GM11168 (cell line): ENCODE data around the gene PTGES2.
"Not testable (repeated sequence)": the region's sequence is repeated elsewhere in the genome, so short reads cannot be mapped to it uniquely, and the experiment has no call there.

Source experiments
- in situ Hi-C: fragments of 300-500 bp; cut with MboI; formaldehyde crosslinking; loops from one replicate; pipeline ENCODE4 v1.12.0; 2022; ENCODE audit warnings: low sequenced_read_pairs; ENCODE audit not compliant: unreplicated experiment

Gene PTGES2

DNA sequence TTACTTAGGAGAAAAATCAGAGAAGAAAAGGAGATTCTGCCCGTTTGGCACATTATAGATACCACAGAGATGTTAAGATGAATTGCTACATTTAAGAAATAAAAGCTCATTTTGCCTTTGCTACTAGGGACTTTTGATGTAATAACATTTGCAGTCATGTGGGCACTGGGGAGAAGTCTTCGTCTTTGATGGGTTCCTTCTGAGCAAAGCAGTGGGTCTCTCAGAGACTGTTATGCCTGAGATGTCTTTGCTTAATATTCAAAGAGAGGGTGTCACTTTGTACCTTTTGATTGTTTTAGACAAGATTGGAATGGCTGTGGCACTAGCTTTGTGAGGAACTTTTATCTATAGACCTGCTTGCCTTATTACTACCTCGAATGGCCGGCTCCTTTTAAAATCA, 34.5 kb downstream of the PTGES2 start:
- in situ Hi-C loops = no loop called here

DNA sequence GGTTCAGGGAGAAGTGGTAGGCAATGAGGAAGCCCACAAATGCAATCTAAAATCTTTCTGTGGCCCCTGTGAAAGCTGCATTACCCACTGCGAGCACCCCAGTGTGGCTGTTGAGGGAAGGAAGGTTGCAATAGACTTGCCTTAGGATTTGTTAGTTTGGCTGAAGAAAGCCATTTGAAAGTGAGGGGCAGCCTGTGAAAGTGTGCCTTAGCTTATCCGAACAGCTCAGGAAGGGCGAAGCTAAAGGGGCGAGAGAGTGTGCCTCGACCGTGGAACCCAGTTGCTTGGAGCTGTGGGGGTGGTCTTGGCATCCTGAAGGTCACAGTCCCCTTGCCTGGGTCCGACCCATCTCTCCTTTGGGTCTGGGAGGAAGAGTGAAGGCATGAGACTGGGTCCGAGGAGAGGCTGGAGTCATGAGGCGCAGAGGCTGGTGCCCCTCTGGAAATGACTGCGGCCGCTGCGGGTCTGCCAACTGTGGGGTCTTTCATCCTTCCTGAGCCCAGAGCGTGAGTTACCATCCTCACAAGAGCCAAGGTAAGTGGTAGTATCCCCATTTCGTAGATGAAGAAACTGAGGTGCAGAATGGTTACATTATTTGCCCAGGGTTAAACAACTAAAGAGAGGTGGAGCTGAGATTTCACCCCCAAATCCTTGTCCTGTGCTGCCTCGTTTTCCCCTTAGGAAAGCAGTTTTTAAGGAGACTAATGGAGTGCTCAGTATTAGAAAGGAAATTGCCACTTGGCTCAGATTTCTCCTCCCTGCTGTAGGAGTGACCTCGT, 35.1 kb downstream of the PTGES2 start:
- in situ Hi-C loops = no loop called here

DNA sequence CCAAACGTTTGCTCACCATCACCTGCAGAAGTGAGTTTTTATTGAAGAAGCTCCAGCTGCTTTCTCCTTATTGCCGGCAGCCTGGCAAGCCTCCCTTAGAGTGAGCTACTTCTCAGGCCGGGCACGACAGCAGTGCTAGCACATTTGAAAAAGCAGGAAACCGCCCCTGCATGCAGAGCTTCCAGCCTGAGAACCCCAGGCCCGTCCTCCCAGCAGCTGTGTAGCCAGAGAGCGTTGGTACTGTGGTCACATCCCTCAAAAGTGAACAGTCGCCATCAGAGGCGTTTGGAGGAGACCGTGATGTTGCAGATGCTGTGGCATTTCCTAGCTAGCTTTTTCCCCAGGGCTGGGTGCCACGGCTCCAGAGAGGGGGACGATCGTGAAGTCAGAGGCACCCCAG, 36.0 kb downstream of the PTGES2 start:
- in situ Hi-C loops = no loop called here

DNA sequence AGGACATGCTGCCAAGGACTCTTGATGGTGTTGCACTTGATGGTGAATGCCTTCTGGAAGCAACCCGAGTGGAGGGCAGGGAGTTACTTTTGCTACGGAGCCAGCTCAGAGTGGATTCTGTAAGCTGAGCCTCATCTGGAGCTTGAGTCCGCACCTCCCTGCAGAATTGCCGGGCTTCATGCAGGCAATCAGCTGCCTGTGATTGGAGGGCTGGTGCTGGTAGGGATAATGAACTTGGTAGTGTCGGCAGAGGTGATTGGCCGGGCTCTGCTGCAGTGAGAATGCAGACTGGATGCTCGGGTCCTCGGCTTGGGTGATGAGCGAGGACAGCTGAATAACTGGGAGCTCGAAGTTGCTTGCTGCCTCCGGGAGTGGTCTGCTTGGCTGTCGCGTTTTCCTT, 36.4 kb downstream of the PTGES2 start:
- in situ Hi-C loops = no loop called here

DNA sequence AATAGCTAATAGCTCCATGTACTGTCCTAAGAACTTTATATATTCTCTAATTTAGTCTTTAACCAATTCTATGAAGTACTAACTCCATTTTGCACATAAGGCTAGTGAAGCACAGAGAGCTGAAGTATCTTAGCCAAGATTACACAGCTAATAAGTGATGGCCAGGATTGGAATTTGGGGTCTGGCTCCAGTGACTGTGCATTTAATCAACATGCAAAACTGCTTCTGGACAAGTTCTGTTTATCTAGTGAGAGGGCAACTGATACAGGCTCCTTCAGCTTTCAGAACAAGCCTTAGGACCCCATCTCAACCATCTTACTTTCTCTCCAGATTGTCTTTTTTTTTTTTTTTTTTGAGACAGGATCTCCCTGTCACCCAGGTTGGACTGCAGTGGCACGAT, 38.2 kb downstream of the PTGES2 start:
- in situ Hi-C loops = no loop called here

DNA sequence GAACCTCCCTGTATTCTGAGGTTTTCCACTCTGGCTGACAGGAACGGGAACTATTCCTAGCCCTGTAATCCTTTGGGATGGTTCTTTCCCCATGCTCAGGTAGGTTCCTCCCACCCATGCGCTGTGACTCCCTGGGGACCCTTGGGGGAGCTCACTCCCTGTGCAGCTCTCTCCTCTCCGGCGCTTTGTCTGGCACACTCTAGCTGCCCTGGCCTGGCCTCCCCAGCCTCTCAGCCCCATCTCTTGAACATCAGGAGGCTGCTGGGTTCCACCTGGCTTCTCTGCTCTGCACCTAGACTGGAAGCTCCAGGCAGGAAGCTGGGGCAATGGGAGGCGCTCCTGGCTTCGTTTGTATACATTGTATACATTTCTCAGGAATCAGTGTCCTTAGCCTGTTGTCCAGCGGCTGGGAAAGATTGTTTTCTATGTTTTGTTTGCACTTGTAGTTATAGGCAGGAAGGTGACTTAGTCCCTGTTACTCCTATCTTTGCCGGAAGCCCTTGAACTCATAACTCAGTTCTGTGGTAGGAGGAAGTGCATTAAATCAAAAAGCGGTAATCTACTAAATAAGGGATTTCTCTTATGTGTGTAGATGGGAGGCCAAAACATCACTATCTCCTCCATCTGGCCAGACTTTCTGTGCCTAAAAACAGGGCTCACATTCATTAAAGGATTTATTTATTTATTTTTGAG, 39.1 kb downstream of the PTGES2 start:
- in situ Hi-C loops = no loop called here

DNA sequence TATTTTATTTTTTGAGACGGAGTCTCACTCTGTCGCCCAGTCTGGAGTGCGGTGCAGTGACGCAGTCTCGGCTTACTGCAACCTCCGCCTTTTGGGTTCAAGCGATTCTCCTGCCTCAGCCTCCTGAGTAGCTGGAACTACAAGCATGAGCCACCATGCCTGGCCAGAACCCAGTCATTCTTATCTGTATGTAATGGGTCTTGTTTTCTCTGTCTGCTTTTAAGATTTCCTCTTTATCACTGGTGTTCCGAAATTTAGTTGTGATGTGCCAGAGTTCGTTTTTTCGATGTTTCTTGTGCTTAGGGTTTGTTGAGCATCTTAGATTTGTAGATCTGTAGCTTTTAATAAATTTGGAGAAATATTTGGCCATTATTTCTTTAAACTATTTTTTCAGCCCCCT, 40.3 kb downstream of the PTGES2 start:
- in situ Hi-C loops = no loop called here

DNA sequence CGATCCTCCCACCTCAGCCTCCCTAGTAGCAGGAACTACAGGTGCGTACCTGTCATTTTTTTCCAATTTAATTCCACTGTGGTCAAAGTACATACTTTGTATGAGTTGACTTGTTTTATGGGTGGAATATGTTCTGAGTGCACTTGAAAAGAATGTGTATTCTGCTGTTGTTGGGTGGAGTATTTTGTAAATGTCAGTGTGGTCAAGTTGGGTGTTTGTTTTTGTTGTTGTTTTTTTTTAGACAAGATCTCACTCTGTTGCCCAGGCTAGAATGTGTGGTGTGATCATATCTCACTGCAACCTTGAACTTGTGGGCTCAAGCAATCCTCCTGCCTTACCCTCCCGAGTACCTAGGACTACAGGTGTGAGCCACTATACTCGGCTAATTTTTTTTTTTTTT, 41.6 kb downstream of the PTGES2 start:
- in situ Hi-C loops = no loop called here

DNA sequence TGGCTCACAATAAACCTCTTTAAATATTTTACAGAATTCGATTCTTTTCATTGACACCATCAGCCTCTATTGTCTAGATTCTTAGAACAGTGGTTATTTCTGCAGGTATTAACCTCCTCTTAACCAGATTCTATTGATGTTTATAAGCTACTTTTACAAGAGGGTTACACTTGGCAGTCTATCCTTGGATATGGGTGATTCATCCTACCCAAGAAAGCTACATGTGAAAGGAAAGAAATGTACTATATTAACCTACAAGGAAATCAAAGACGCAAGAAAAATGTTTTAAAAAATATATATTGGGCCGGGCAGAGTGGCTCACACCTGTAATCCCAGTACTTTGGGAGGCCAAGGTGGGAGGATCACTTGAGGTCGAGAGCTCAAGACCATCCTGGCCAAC, 42.8 kb downstream of the PTGES2 start:
- in situ Hi-C loops = no loop called here

DNA sequence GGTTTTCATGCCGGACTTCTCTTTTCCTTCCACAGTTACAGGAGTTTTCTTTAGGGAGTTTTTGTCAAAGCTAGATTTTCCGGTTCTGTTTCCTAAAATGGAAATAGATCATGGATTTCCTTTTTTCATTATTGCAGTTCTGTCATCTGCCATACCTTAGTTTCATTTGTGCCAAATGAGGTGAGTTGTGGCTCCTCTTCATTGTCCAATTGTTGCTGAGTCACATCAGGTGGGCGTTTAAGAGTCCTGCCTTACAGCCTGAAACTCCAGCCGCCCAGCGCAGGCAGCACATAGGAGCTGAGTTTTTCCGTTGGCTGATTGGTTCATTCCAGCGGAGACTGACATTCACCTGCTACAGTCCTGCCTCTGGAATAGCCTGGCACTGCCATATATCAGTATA, 45.4 kb downstream of the PTGES2 start:
- in situ Hi-C loops = no loop called here

DNA sequence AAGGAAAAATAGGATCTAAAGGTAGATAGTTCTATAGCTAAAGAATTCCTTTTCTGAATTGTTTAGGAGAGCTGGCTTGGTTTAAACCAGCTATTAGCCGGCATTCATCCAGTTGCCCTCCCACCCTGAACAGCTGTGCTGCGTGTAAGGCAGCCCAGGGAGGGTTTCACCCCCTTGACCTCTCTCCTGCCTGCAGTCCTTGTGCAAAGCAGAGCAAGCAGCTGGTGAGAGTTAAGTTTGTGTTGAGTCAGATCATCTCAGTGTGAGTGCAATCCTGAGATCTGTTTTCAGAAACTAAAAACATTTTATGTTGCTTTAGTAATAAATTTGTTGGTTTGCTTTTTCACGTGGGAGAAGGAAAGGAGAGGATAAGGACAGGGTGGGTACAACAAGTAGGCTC, 46.5 kb downstream of the PTGES2 start:
- in situ Hi-C loops = no loop called here

DNA sequence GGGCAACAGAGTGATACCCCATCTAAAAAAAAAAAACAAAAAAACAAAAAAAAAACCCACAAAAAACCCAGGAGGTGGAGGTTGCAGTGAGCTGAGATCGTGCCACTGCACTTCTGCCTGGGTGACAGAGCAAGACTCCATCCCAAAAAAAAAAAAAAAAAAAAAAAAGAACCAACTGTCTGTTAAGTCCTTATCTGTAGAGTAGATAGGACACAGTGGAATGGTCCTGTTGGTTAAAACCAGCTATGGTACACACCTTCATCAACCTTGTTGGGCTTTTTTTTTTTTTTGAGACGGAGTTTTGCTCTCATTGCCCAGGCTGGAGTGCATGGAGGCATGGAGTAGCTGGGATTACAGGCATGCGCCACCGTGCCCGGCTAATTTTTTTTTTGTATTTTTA, 47.3 kb downstream of the PTGES2 start:
- in situ Hi-C loops = no loop called here

DNA sequence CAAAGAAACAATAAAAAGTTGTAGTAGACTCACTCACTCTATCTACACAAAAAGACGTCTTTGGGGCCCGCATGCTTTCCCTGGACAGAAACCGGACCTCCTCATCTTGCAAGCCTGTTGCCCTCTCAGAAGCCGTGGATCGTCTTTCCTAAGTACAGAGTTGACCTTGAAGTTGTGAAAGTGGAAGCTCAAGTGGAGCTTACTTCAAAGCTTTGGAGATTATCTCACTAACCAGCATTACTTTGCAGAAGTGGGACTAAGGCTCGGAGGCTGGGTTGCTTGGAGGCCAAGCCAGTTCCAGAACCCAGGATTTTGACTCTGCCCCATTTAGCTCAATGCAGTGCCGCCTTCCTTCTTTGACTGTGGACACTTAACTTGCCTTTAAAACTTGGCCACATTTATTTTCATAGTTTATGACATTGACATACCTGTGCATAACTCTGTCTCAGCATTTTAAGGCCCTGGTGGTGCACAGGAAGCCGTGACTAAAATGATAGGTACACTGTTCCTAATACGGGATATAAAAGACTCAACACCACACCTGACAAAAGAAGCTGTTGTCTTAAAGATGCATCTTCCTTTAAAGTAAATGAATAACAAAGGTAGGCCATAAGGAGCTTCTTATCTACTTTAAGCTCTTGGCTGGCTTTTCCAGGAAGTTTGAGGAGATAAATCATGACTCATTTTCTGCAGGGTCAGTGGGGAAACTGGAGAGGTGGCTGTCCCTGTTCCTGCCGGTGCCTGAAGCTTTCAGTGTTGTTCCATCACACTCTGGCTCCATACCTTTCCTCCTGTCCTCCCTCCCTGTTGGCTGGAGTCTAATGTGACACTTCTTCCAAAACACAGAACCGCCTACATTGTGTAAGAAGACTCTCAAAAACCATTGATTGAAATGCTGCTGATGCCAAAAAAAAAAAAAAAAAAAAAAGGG, 48.8 kb downstream of the PTGES2 start:
- in situ Hi-C loops = no loop called here

DNA sequence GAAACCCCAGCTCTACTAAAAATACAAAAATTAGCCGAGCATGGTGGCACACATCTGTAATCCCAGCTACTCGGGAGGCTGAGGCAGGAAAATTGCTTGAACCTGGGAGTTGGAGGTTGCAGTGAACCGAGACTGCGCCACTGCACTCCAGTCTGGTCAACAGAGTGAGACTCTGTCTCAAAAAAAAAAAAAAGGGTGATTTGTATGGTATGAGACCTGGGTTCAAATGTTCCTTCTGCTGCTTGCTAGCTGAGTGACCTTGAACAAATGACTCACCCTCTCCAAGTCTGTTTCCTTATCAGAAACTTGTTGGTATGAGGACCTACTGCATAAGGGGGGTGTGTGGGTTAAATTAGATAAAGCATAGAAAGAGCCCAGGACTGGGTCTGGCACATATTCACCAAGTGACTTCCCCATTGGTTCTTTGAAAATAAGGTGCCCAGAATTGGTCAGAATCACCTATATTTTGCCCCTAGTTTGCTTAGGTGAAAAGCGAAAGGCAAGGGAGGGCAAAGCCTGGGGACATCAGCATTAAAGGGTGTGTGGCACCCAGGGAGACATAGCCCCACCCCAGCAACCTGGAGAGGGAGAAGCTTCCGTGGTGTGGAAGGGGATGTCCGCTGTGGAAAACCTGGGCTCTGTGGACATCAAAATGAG, 49.6 kb downstream of the PTGES2 start:
- in situ Hi-C loops = no loop called here

DNA sequence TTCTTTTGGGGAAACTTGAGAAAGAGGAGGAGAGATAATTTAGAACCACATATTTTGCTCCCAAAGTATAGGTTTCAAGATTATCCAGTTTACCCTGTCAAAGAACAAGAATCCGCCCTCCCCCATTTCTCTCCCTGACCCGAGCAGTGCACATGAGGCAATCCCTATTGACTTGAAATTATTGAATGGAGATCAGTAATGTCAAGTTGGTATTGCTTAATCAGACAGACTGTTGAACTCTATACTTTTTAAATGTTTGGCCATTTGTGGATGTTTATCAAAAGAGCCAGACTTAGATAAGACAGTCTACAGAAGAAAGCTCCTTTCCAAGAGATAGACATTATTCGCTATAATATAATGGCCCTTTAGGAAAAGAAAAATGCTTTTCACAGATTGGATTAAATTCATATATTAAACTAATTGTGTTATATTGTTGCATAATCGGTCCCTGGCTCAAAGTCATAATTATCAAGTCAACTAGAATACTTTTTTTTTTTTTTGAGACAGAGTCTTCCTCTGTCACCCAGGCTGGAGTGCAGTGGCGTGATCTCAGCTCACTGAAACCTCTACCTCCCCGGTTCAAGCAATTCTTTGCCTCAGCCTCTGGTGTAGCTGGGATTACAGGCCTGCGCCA, 54.2 kb downstream of the PTGES2 start:
- in situ Hi-C loops = no loop called here

DNA sequence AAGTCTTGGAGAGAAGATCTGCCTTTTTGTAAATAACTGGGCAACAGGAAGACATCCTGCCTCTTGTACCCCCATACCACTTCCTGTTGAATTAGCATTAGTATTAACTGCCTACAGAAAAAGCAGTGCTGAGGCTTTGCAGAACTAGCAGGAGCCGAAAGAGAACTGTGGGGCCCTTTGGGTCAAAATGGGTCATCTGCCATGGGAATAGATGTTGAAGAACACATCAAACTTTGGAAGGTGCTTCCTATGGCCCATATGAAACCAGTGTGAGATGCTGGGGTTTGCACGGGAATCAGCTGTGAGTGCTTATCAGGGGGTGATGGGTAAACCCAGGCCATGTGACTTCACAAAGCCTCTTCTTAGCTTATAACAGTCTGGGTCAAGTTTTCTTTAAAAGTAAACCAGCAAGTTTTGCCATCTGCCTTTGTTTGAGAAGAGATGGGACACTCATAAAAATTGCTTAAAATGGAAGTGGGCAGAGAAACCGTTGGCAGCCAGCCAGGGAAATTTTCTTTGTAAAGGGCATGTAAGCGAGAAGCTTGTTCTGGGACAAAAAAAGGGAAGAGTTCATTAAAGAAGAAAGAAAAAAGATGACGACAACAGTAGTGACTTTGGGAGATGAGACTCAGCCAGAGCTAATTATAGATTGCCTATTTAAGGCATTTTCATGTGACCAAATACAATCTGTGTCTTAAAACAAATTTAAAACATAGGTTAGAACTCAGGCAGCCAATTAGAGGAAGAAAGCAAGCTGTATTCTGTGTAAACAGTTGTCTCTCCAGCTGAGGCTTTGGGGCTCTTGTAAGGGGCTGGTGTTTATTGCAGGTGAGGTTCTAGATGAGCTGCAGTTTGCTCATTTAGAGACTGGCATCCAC, 55.1 kb downstream of the PTGES2 start:
- in situ Hi-C loops = no loop called here

DNA sequence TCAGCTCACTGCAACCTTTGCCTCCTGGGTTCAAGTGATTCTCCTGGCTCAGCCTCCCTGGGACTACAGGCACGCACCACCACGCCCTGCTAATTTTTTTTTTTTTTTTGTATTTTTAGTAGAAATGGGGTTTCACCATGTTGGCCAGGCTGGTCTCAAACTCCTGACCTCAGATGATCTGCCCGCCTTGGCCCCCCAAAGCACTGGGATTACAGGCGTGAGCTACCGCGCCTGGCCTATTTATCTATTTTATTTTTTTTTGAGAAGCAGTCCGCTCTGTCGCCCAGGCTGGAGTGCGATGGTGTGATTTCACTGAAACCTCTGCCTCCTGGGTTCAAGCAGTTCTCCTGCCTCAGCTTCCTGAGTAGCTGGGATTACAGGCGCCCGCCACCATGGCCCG, 56.1 kb downstream of the PTGES2 start:
- in situ Hi-C loops = not testable (repeated sequence)

DNA sequence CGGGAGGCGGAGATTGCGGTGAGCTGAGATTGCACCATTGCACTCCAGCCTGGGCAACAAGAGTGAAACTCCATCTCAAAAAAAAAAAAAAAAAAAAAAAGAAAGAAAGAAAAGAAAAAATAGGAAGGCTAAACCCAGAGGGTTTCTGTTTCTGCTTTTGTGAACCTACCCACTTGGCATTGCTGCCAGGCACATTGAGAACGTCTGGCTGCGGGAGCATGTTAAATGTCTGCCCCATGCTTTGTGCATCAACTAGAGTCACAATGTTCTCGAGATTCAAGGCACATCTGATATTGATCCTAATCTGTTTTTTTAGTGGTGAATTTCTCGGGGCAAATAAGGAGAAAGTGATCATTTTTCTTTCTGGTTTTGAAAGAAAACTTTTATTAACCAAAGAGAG, 56.7 kb downstream of the PTGES2 start:
- in situ Hi-C loops = no loop called here
